Keratinocyte (primary cell): ENCODE results near the gene FAM43B. TPM values are rescaled to one million over a fixed set of nuclear protein-coding genes. Genes with fewer than 3 reads are reported as not detected.

Experiments
- DNase-seq: peaks from one replicate; pipeline ENCODE4 v3.0.0-alpha.2; 2011; ENCODE audit warnings: low read depth, missing footprints, low spot score
- FAIRE-seq: peaks from 2 replicates; lab custom pipeline; 2011; peaks lifted over from hg19 to GRCh38; lab: Jason Lieb, UNC
- H2AFZ ChIP-seq: 2 replicates; pipeline ENCODE4 v1.6.0; 2012; ENCODE audit warnings: low read length, control low read depth, inconsistent platforms; ENCODE audit not compliant: control insufficient read depth
- H3K27ac ChIP-seq: 2 replicates; pipeline ENCODE4 v1.5.1; 2011; ENCODE audit warnings: low read length; ENCODE audit not compliant: control insufficient read depth, insufficient read depth
- H3K27me3 ChIP-seq: 3 replicates; pipeline ENCODE4 v1.6.0; 2011; ENCODE audit warnings: low read length; ENCODE audit not compliant: control insufficient read depth, insufficient read depth; ENCODE audit errors: extremely low read depth
- H3K36me3 ChIP-seq, 2 experiments: 2 replicates in 1 of 2; 3 replicates in 1 of 2; pipeline ENCODE4 v1.5.1; 2011; ENCODE audit warnings: low read length in 2 of 2, mild to moderate bottlenecking in 1 of 2; ENCODE audit not compliant: control insufficient read depth in 2 of 2, insufficient read depth in 2 of 2; ENCODE audit errors: extremely low read depth in 1 of 2
- H3K4me1 ChIP-seq: 3 replicates; pipeline ENCODE4 v1.5.1; 2011; ENCODE audit warnings: low read length; ENCODE audit not compliant: control insufficient read depth, insufficient read depth; ENCODE audit errors: extremely low read depth
- H3K4me2 ChIP-seq: 3 replicates; pipeline ENCODE4 v1.6.0; 2011; ENCODE audit warnings: low read depth, low read length; ENCODE audit not compliant: control insufficient read depth, insufficient read depth; ENCODE audit errors: extremely low read depth
- H3K4me3 ChIP-seq, 3 experiments: fragments of 200-600 bp in 1 of 3; sonication (generic) in 1 of 3; 2 replicates in 2 of 3; 3 replicates in 1 of 3; pipeline ENCODE4 v1.5.1; 2011 to 2016; ENCODE audit warnings: low read length in 3 of 3, mild to moderate bottlenecking in 3 of 3, control low read depth in 2 of 3, inconsistent platforms in 1 of 3, low read depth in 1 of 3, mixed read lengths in 1 of 3, mixed run types in 1 of 3, moderate library complexity in 1 of 3; ENCODE audit not compliant: control insufficient read depth in 2 of 3, insufficient read depth in 2 of 3; ENCODE audit errors: extremely low read depth in 1 of 3
- H3K79me2 ChIP-seq: 2 replicates; pipeline ENCODE4 v1.6.0; 2012; ENCODE audit warnings: low read length; ENCODE audit not compliant: control insufficient read depth, insufficient read depth
- H3K9ac ChIP-seq: 3 replicates; pipeline ENCODE4 v1.6.0; 2011; ENCODE audit warnings: low read length; ENCODE audit not compliant: control insufficient read depth, insufficient read depth; ENCODE audit errors: extremely low read depth
- H3K9me1 ChIP-seq: 3 replicates; pipeline ENCODE4 v1.6.0; 2011; ENCODE audit warnings: low read length; ENCODE audit not compliant: control insufficient read depth, insufficient read depth; ENCODE audit errors: extremely low read depth
- H3K9me3 ChIP-seq: 2 replicates; pipeline ENCODE4 v1.5.1; 2012; ENCODE audit warnings: low read depth, low read length; ENCODE audit not compliant: control insufficient read depth
- H4K20me1 ChIP-seq: 3 replicates; pipeline ENCODE4 v1.6.0; 2011; ENCODE audit warnings: low read length; ENCODE audit not compliant: control insufficient read depth, insufficient read depth; ENCODE audit errors: extremely low read depth
- EZH2 ChIP-seq: IDR thresholded peaks from one replicate; pipeline ENCODE4 v1.6.1; 2012; ENCODE audit warnings: inconsistent platforms, mild to moderate bottlenecking, low read length, moderate library complexity
- dilution Hi-C: fragments of 300-500 bp; cut with MboI; formaldehyde crosslinking; loops from one replicate; pipeline ENCODE4 v1.7.0; 2020; ENCODE audit warnings: low sequenced_read_pairs; ENCODE audit not compliant: extremely low pct_ligation_motif_present
- polyA plus RNA-seq, 5 experiments: library from polyadenylated mRNA; depleted of rRNA in 3 of 5; stranded (reverse) in 3 of 5; stranded (forward) in 1 of 5; unstranded in 1 of 5; fragments of >200 nt; gene quantifications; 1 replicate in 1 of 5; 2 replicates in 3 of 5; 3 replicates in 1 of 5; pipeline versions ENCODE4 v1.2.1 to v1.2.3, GENCODE V29; 2011 to 2012; ENCODE audit warnings: missing spikeins in 2 of 5, low read depth in 1 of 5, low replicate concordance in 1 of 5
- TF ChIP-seq, protein P1 (sequence below), 3 experiments: IDR thresholded peaks in 1 of 3; conservative IDR thresholded peaks in 1 of 3; optimal IDR thresholded peaks in 1 of 3; 2 replicates in 2 of 3; 3 replicates in 1 of 3; pipeline versions ENCODE3 to v1.5.1; 2011; ENCODE audit warnings: low read length in 3 of 3, mild to moderate bottlenecking in 3 of 3, moderate library complexity in 2 of 3, control low read depth in 1 of 3, inconsistent platforms in 1 of 3; ENCODE audit not compliant: insufficient read depth in 2 of 3; ENCODE audit errors: extremely low read depth in 1 of 3

The FAM43B gene
- polyA plus RNA-seq, 1 donor (not counting 4 experiments of a cell fraction or from before 2014, with no cell fraction given) = not detected

DNA sequence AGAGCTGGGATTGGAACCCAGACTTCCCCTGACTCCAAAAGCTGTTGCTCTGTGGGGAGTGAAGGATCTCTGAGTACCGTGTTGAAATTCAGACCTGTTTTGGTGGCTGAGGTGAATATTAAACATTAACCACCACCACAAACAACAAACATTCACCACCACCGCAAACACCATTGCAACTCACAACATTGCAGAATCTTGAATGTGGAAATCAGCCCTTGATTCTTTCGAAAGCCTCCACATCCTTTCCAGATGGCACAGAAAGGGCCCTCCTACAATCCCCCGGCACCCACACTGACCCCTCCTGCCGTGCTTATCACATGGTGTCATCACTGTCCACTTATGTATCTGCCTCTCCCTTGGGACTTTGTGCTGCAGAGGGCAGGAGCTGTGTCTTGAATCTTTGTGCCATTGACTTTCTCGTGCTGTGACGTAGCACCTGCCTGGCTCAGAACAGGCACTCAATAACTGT, 38.0 kb downstream of the FAM43B start:
- H3K36me3 ChIP-seq = peaks cover 4 to 9% of the 10 kb centered on the region in 2 experiments
- peak overlapping the region; percentile 98 for H3K4me2 ChIP-seq
- dilution Hi-C loops = no loop called here
- H3K4me1 ChIP-seq = peaks cover 16% of the 10 kb centered on the region
- peaks cover 37% of the 10 kb centered on the region for H3K79me2 ChIP-seq
- no peaks in the 10 kb centered on the region for H3K9me1 ChIP-seq
- H3K9ac ChIP-seq = peak overlapping the region; percentile 81
- H3K4me3 ChIP-seq = peak overlapping the region in 2 of 3 experiments; percentile 62 to 83
- H3K27ac ChIP-seq = no peak overlapping the region
- H3K27me3 ChIP-seq = no peaks in the 10 kb centered on the region
- no peaks in the 10 kb centered on the region for H4K20me1 ChIP-seq
- DNase-seq (no peak), FAIRE-seq (no peak)
- no peaks in the 10 kb centered on the region for H3K9me3 ChIP-seq
- no peak for TF ChIP-seq EZH2
- TF ChIP-seq, protein P1, sequence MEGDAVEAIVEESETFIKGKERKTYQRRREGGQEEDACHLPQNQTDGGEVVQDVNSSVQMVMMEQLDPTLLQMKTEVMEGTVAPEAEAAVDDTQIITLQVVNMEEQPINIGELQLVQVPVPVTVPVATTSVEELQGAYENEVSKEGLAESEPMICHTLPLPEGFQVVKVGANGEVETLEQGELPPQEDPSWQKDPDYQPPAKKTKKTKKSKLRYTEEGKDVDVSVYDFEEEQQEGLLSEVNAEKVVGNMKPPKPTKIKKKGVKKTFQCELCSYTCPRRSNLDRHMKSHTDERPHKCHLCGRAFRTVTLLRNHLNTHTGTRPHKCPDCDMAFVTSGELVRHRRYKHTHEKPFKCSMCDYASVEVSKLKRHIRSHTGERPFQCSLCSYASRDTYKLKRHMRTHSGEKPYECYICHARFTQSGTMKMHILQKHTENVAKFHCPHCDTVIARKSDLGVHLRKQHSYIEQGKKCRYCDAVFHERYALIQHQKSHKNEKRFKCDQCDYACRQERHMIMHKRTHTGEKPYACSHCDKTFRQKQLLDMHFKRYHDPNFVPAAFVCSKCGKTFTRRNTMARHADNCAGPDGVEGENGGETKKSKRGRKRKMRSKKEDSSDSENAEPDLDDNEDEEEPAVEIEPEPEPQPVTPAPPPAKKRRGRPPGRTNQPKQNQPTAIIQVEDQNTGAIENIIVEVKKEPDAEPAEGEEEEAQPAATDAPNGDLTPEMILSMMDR (optimal IDR thresholded peaks at IDR 0.05 in 1 of 3, IDR thresholded peaks at IDR 0.05 in 1 of 3, conservative IDR thresholded peaks at IDR 0.05 in 1 of 3; ENCODE audit: extremely low read depth in 1 of 3, insufficient read depth in 2 of 3, low read length in 3 of 3) = no peak
- H2AFZ ChIP-seq = no peak overlapping the region

DNA sequence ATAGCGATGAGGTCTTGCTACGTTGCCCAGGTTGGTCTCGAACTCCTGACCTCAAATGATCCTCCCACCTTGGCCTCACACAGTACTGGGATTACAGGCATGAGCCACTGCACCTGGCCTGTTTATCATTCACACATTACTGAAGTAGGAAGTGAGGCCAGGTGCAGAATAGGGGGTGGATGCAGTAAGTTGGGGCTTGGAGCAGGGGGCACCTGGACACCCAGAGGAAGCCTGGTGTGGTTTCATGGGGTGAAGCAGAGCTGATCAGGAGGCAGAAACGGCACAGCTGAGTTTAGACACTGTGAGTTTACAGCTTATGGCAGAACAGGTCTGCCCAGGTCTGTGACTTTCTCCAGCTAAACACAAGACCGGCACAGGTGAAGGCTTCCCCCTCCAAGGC, 41.4 kb downstream of the FAM43B start:
- TF ChIP-seq, protein P1 (optimal IDR thresholded peaks at IDR 0.05 in 1 of 3, IDR thresholded peaks at IDR 0.05 in 1 of 3, conservative IDR thresholded peaks at IDR 0.05 in 1 of 3; ENCODE audit: extremely low read depth in 1 of 3, insufficient read depth in 2 of 3, low read length in 3 of 3) = no peak
- TF ChIP-seq EZH2 = no peak
- Histone ChIP-seq H2AFZ (no peak overlapping the region), H3K27me3 (no peaks in the 10 kb centered on the region), H3K9me1 (no peaks in the 10 kb centered on the region), H3K9me3 (no peaks in the 10 kb centered on the region), H4K20me1 (no peaks in the 10 kb centered on the region), H3K4me1 (peaks cover 12% of the 10 kb centered on the region), H3K9ac (no peak overlapping the region), H3K79me2 (peaks cover 37% of the 10 kb centered on the region), H3K4me3 (no peak overlapping the region), H3K36me3 (peaks cover 4 to 9% of the 10 kb centered on the region in 2 experiments), H3K27ac (no peak overlapping the region), H3K4me2 (no peak overlapping the region)
- no peak for FAIRE-seq
- dilution Hi-C loops = no loop called here
- DNase-seq = no peak
